Activated CD4-positive, alpha-beta memory T cell treated with anti-CD3 and anti-CD28 coated beads, Interleukin-2, amount 10 ng/mL, durations not matched to agents 7 days and 5 days (primary cell): ENCODE results near the gene RNF115. TPM values are rescaled to one million over a fixed set of nuclear protein-coding genes. Genes with fewer than 3 reads are reported as not detected.

Source experiments
- CTCF ChIA-PET: fragments of 350-600 bp; sonication (Branson Sonifier 250); formaldehyde crosslinking; loops from one replicate; lab custom pipeline; 2021; ENCODE audit warnings: antibody characterized with exemption, inconsistent platforms; lab: Charles Lee
- POLR2A ChIA-PET: fragments of 350-600 bp; sonication (Branson Sonifier 250); formaldehyde crosslinking; loops from one replicate; lab custom pipeline; 2021; ENCODE audit warnings: antibody characterized with exemption; lab: Charles Lee
- DNase-seq: peaks from one replicate; pipeline ENCODE4 v3.0.0-alpha.2; 2020
- H3K27ac Mint-ChIP-seq: one replicate; pipeline ENCODE4 v1.8.0; 2021; ENCODE audit warnings: mild to moderate bottlenecking, mixed read lengths
- H3K27me3 Mint-ChIP-seq: one replicate; pipeline ENCODE4 v1.8.0; 2021; ENCODE audit warnings: mixed read lengths
- H3K36me3 Mint-ChIP-seq: one replicate; pipeline ENCODE4 v1.8.0; 2021; ENCODE audit warnings: low read depth, mixed read lengths
- H3K4me1 Mint-ChIP-seq: one replicate; pipeline ENCODE4 v1.8.0; 2021; ENCODE audit warnings: mixed read lengths
- H3K4me3 Mint-ChIP-seq: one replicate; pipeline ENCODE4 v1.8.0; 2021; ENCODE audit warnings: mild to moderate bottlenecking, mixed read lengths
- H3K9me3 Mint-ChIP-seq: one replicate; pipeline ENCODE4 v1.8.0; 2021; ENCODE audit warnings: mixed read lengths
- total RNA-seq, 2 experiments: library from RNA; stranded (reverse); gene quantifications; one replicate each; pipeline ENCODE4 v1.2.3, GENCODE V29; 2021

RNF115 gene
- total RNA-seq, result 10 to 100 TPM; 12.9 to 13.1 TPM

- H3K4me1 Mint-ChIP-seq, result peaks cover 42% of the 10 kb centered on the region
- peak; percentile 91 for DNase-seq
- ChIA-PET POLR2A (interaction anchor here (0.7 to 3.7 kb wide), 11 partner anchors 19 to 228 kb away, joined by 3 to 29 read pairs (median 5); partner anchors contain the start of genes ANKRD34A, NUDT17, PIAS3 and POLR3GL), CTCF (interaction anchor here (0.8 to 4.0 kb wide), 4 partner anchors 21 to 543 kb away, joined by 3 to 46 read pairs (median 3); partner anchors contain the start of genes NUDT17 and PEX11B)
- peak within 1 kb of the TSS; percentile 99 for H3K4me3 Mint-ChIP-seq
- H3K36me3 Mint-ChIP-seq, result peaks cover 43% of the 10 kb centered on the region
- H3K27ac Mint-ChIP-seq, result peak within 1 kb of the TSS; percentile 89
- no peaks in the 10 kb centered on the region for H3K9me3 Mint-ChIP-seq
- no peaks in the 10 kb centered on the region for H3K27me3 Mint-ChIP-seq
These were observed at the start of gene RNF115, which contains the start of gene POLR3C for GRCh38 chr1:145823565-145824498. RNF115 (minus strand) TSS chr1:145824095; CDS start chr1:145823873, 222 bp downstream. POLR3C (plus strand) TSS chr1:145824200; CDS start chr1:145825777, 1,577 bp downstream.

GRCh38 chr1:145871994-145872924 lies 48.4 kb upstream of the RNF115 start:
- Mint-ChIP-seq H3K27me3 (peaks cover 48% of the 10 kb centered on the region), H3K27ac (peak overlapping the region; percentile 56), H3K4me3 (peak overlapping the region; percentile 70), H3K4me1 (peaks cover 19% of the 10 kb centered on the region), H3K36me3 (no peaks in the 10 kb centered on the region), H3K9me3 (no peaks in the 10 kb centered on the region)
- ChIA-PET CTCF (interaction anchor here (0.7 to 2.2 kb wide), 7 partner anchors 10 to 160 kb away, joined by 3 to 14 read pairs (median 5); partner anchors contain the start of genes ANKRD35, NUDT17 and RBM8A), POLR2A (interaction anchor here (0.8 to 3.4 kb wide), 9 partner anchors 11 to 123 kb away, joined by 3 to 21 read pairs (median 6); partner anchors contain the start of genes ANKRD34A, ANKRD35, PEX11B and PIAS3)
- DNase-seq, result peak; percentile 54

- Mint-ChIP-seq H3K27ac (no peak overlapping the region), H3K36me3 (no peaks in the 10 kb centered on the region), H3K4me3 (no peak overlapping the region), H3K9me3 (no peaks in the 10 kb centered on the region), H3K4me1 (peaks cover 17% of the 10 kb centered on the region), H3K27me3 (peaks cover 48% of the 10 kb centered on the region)
- CTCF ChIA-PET, result interaction anchor here (3.1 kb wide), 1 partner anchor 22 kb away, joined by 15 read pairs; the partner anchor contains the start of gene NUDT17
- no peak for DNase-seq
- POLR2A ChIA-PET, result interaction anchor here (1.3 to 1.7 kb wide), 2 partner anchors 23 to 50 kb away, joined by 3 to 5 read pairs; partner anchors contain the start of gene PEX11B
These were observed 44.3 kb upstream of the RNF115 start for GRCh38 chr1:145868232-145868631.

- DNase-seq, result no peak
- peaks cover 33% of the 10 kb centered on the region for H3K27me3 Mint-ChIP-seq
- peaks cover 4% of the 10 kb centered on the region for H3K4me1 Mint-ChIP-seq
- H3K4me3 Mint-ChIP-seq, result no peak overlapping the region
- H3K27ac Mint-ChIP-seq, result no peak overlapping the region
- no peaks in the 10 kb centered on the region for H3K36me3 Mint-ChIP-seq
- no peaks in the 10 kb centered on the region for H3K9me3 Mint-ChIP-seq
- ChIA-PET CTCF (interaction anchor here (11.1 kb wide), 1 partner anchor 17 kb away, joined by 182 read pairs; the partner anchor contains the start of gene NUDT17), POLR2A (interaction anchor here (0.8 to 1.3 kb wide), 2 partner anchors 16 to 64 kb away, joined by 3 to 4 read pairs; partner anchors contain the start of gene RBM8A)
These were observed 39.6 kb upstream of the RNF115 start for GRCh38 chr1:145863282-145864018.

GRCh38 chr1:145859491-145860023 lies 35.7 kb upstream of the RNF115 start:
- Mint-ChIP-seq H3K27ac (peak overlapping the region; percentile 76), H3K4me3 (peak overlapping the region; percentile 97), H3K9me3 (no peaks in the 10 kb centered on the region), H3K27me3 (peaks cover 17% of the 10 kb centered on the region), H3K36me3 (peaks cover 17% of the 10 kb centered on the region), H3K4me1 (peaks cover 16% of the 10 kb centered on the region)
- CTCF ChIA-PET, result interaction anchor here (1.0 to 11.1 kb wide), 14 partner anchors 13 to 178 kb away, joined by 3 to 182 read pairs (median 6); partner anchors contain the start of genes ANKRD34A, ANKRD35, NUDT17 and PEX11B
- peak; percentile 78 for DNase-seq
- POLR2A ChIA-PET, result interaction anchor here (0.6 to 6.1 kb wide), 25 partner anchors 10 to 578 kb away, joined by 3 to 71 read pairs (median 4); partner anchors contain the start of genes ANKRD34A, ANKRD35, LIX1L and NUDT17

DNA sequence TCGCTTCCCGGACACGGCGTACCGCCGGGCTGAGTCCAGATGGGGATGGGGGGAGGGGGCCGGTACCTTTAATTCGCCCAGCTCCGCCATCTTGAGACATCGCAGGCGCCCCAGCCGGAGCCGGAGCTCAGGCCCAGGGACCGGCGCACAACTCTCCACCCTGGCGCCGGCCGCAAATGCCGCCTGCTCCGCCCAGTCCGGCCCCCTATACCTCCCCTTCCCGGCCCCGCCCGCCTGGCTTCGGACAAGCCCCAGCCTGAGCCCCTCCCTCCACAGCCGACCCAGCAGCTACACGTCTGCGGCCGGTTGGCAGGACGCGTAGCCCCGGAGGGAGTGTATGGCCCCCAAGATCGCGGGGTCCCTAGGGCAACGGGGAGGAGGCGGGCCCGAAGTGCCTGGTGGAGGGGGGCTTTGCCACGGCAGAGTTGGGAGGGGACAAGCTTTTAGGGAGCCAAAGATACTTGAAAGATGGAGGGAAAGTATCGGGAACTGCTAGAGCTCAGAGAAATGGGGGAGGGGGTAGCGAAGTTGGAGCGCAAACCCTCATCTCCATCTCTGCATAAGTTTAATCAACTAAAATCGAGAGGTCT lies 35.1 kb upstream of the RNF115 start, which contains the start of gene PIAS3:
Gene PIAS3 (minus strand): TSS at position 181 of the 590 bp plus-strand sequence. CDS start 91 bp downstream, at position 90.
- Mint-ChIP-seq H3K36me3 (peaks cover 20% of the 10 kb centered on the region), H3K4me3 (peak within 1 kb of the TSS; percentile 97), H3K4me1 (peaks cover 16% of the 10 kb centered on the region), H3K9me3 (no peaks in the 10 kb centered on the region), H3K27ac (peak within 1 kb of the TSS; percentile 76), H3K27me3 (peaks cover 12% of the 10 kb centered on the region)
- DNase-seq, result peak; percentile 90
- POLR2A ChIA-PET, result interaction anchor here (0.8 to 6.1 kb wide), 25 partner anchors 10 to 578 kb away, joined by 3 to 71 read pairs (median 4); partner anchors contain the start of genes ANKRD34A, ANKRD35, LIX1L and NUDT17
- CTCF ChIA-PET, result interaction anchor here (0.8 to 11.1 kb wide), 16 partner anchors 12 to 178 kb away, joined by 3 to 182 read pairs (median 6); partner anchors contain the start of genes ANKRD34A, ANKRD35, NUDT17 and PEX11B

DNA sequence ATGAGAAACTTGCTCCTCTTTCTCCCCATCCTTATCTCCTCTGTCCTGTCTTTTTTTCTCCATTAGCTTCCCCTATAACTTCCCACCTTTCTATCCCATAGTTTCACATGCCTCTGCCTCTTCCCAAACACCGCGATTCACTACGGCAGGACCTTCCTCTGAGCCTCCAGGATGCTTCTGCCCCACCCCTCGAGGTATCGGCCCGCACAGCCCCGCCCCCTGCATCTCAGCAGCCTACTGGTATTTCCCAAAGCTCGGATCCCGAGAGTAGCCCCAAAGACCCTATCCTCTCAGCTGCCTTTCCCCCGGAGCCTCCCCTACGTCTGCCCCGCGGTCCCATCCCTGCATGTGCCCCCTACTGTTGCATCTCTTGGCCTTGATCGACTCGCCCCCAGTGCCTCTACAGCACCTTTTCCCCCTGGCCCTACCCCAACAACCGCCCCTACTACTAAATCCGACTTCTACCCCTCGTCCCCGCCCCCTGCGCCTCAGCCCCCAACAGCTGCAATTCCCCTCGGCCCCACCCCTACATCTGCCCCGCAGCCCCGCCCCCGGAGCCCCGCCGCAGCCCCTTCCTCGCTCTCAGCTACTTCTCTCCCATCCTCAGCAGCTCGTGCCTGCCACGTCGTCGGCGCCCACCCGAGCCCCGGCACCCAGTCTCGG lies 34.5 kb upstream of the RNF115 start:
- Mint-ChIP-seq H3K36me3 (peaks cover 24% of the 10 kb centered on the region), H3K4me1 (peaks cover 16% of the 10 kb centered on the region), H3K27ac (peak overlapping the region; percentile 76), H3K4me3 (peak overlapping the region; percentile 97), H3K27me3 (peaks cover 6% of the 10 kb centered on the region), H3K9me3 (no peaks in the 10 kb centered on the region)
- ChIA-PET CTCF (interaction anchor here (0.8 to 11.1 kb wide), 17 partner anchors 12 to 181 kb away, joined by 3 to 182 read pairs (median 5); partner anchors contain the start of genes ANKRD34A, ANKRD35, NUDT17 and PEX11B), POLR2A (interaction anchor here (0.8 to 6.1 kb wide), 21 partner anchors 11 to 578 kb away, joined by 3 to 71 read pairs (median 8); partner anchors contain the start of genes ANKRD34A, ANKRD35, LIX1L and NUDT17)
- peak; percentile 63 for DNase-seq

GRCh38 chr1:145857170-145857569 lies 33.3 kb upstream of the RNF115 start:
- Mint-ChIP-seq H3K9me3 (no peaks in the 10 kb centered on the region), H3K27me3 (no peaks in the 10 kb centered on the region), H3K4me1 (peaks cover 16% of the 10 kb centered on the region), H3K4me3 (no peak overlapping the region), H3K27ac (no peak overlapping the region), H3K36me3 (peaks cover 27% of the 10 kb centered on the region)
- no peak for DNase-seq
- POLR2A ChIA-PET, result interaction anchor here (0.9 to 6.1 kb wide), 6 partner anchors 10 to 180 kb away, joined by 3 to 71 read pairs (median 18); partner anchors contain the start of genes ANKRD35 and NUDT17
- CTCF ChIA-PET, result interaction anchor here (1.1 to 11.1 kb wide), 4 partner anchors 10 to 175 kb away, joined by 3 to 182 read pairs (median 8); partner anchors contain the start of gene NUDT17

- Mint-ChIP-seq H3K27ac (no peak overlapping the region), H3K27me3 (no peaks in the 10 kb centered on the region), H3K4me3 (no peak overlapping the region), H3K4me1 (peaks cover 16% of the 10 kb centered on the region), H3K36me3 (peaks cover 34% of the 10 kb centered on the region), H3K9me3 (no peaks in the 10 kb centered on the region)
- no peak for DNase-seq
- ChIA-PET POLR2A (interaction anchor here (1.0 kb wide), 1 partner anchor 10 kb away, joined by 3 read pairs; the partner anchor contains the start of gene NUDT17), CTCF (interaction anchor here (0.9 to 11.1 kb wide), 2 partner anchors 9 to 158 kb away, joined by 3 to 182 read pairs; partner anchors contain the start of gene NUDT17)
These were observed 31.6 kb upstream of the RNF115 start for GRCh38 chr1:145855426-145855948.
